Right renal cortex interstitium (tissue), 3 donors: ENCODE results near the gene MTHFD2L. TPM values are rescaled to one million over a fixed set of nuclear protein-coding genes. Genes with fewer than 3 reads are reported as not detected.
"Not testable (repeated sequence)": the region's sequence is repeated elsewhere in the genome, so short reads cannot be mapped to it uniquely, and the experiment has no call there.

Experiments used
- DNase-seq, 3 donors: peaks; one replicate each; pipeline ENCODE4 v3.0.0-alpha.2; 2013; ENCODE audit warnings: low read depth in 3 of 3, low spot score in 2 of 3
- polyA plus RNA-seq, 3 donors: library from polyadenylated mRNA; unstranded; fragments of 120-200 nt; gene quantifications; one replicate each; pipeline ENCODE4 v1.2.1, GENCODE V29; 2013; ENCODE audit not compliant: insufficient read length in 3 of 3

MTHFD2L gene
- polyA plus RNA-seq, 3 donors, result 20.9 to 25.7 (median 22.7) TPM

DNA sequence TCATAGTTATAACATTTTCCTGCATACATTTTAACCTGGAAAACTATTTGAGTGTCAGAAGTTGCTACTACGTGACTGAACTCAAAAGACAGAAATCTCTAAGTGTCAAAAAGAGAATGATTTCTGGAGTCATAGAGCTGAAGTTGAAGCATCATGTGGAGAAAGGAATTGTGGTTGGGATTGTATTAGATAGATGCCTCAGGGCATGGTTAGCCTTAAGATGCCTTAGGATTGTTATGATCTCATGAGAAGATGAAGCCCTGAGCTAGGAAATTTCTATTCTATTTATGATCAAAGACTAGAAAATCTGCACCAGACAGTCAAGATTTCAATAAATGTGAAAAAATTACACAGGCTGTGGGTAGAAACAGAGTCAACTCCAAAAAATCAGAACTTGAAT, 170.6 kb downstream of the MTHFD2L start:
- DNase-seq, result no peak

DNA sequence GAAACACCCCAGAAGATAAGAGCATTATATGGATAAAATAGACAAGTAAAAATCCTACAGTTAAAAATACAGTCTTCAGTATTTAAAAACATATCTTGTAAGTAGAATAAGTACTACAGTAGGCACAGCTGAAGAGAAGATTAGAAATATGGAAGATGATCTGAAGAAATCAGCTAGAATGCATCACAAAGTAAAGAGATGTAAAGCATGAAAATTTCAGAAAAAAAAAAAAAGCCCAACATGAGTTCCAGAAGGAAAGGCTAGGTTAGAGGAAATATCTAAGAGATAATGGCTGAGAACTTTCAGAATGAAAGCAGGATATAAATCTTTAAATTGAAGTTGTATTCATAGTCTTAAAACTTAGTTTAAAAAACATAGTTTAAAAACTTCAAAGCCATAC, 171.4 kb downstream of the MTHFD2L start:
- no peak for DNase-seq

DNA sequence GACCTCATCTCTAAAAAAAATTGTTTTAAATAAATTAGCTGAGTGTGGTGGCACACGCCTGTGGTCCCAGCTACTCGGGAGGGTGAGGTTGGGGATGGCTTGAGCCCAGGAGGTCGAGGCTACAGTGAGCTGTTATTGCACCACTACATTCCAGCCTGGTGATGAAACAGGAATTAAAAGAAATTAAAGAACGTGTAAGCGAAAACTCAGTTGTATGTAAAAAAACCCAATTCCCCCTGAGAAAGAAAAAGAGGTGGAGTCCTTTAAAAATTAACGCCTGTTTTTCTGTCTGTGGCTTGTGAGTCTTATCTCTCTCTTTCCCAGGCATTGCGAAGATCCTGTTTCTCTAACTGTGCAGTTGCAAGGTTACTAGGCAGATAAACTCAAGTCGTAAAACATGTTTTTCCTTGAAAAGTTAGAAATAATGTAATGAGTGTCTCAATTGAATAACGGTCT, 172.4 kb downstream of the MTHFD2L start:
- DNase-seq, result no peak

DNA sequence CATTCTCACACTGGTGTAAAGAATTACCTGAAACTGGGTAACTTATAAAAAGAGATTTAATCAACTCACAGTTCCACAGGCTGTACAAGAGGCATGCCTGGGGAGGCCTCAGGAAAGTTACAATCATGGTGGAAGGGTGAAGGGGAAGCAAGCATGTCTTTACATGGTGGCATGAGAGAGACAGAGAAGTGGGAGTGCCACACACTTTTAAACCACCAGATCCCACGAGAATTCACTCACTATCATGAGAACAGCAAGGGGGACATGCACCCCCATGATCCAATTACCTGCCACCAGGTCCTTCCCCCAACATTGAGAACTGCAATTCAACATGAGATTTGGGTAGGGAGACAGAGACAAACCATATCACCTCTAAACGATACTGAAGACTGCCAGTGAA, 173.3 kb downstream of the MTHFD2L start:
- no peak for DNase-seq

DNA sequence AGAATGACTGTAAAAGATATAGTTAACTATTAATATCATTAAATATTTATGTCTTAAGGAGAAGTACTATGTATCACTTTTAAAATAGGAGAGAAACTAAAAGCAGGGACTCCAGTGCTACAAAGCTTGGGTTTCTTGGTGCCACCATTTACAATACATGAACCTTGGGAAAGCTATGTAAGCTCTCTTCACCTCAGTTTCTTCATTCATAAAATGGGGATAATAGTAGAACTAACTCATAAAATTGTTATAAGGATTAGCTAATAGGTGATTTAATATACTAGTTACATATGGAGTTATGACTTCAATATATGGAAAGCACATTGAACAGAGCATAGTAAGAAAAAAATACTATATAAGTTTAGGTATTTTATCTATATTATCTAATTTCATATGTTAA, 174.0 kb downstream of the MTHFD2L start:
- DNase-seq, result no peak

DNA sequence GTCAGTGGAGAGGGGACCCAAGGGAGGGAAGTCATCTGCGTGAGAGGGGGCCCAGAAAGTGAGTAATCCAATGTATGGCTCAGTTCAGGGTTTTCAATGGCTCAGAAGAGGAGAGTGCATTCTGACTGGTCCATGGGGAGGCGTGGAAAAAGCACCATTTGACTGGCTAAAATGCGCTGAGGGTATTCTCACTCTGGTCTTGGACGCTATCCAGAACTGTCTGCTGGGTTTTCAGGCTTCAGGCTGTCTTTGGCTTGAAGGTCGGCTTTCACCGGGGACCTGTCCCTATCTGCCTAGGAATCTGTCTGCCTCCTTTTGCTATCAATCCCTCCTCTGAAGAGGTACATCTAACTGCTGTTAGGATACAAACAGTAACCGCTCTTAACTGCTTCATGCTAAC, 176.7 kb downstream of the MTHFD2L start:
- DNase-seq, result no peak

DNA sequence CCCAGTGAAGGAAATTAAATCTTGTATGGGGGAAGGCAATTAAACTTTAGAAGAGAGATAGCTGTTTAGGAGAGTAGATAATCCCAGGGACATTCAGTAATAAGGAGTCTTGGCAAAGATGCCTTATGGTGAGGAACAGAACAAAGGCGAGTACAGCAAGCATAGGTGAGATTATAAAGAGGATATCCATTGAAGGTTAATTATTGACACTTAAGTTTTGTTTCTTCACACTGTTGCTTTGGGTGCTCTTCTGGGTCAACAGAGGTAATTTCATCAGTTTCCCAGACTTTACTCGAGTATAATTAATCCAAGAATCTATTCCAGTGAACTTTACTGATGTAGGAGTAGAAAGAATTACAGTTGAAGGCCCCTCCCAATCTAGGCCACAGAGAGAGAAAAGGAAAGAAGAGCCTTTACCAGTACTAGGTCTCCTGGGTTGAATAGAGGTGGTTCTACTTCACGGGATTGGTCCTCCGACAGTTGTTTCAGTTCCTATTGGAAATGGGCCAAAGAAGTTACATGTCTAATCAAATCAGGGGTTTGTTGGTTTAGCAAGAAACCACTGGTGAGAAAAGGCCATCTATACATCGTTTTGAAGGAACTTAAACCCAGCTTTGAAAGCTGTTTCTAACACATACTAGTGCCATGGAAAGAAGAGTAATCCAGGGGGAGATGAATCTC, 177.6 kb downstream of the MTHFD2L start:
- no peak for DNase-seq

DNA sequence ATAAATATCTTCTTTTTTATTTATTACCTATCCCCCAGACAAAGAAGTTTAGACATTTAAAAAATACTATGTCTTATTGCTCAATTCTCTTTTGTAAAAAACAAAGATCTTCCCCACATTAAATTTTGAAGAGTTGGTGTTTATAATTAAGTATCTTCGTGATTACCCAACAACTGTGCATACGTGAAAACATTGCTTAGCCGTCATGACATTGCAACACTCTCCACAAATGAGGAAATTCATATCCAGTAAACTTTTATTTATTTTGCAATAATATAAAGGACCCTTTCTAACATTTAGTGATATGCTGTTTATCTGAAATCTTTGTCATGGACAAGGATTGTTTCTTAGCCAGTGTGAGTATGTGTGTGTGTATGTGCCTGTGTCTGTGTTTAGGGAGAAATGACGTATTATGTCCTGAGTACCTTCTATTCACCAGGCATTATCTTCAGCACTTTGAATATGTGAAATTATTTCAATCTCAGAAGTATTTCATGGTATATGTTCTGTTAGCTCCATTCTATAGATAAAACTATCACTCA, 180.9 kb downstream of the MTHFD2L start:
- DNase-seq, result no peak

DNA sequence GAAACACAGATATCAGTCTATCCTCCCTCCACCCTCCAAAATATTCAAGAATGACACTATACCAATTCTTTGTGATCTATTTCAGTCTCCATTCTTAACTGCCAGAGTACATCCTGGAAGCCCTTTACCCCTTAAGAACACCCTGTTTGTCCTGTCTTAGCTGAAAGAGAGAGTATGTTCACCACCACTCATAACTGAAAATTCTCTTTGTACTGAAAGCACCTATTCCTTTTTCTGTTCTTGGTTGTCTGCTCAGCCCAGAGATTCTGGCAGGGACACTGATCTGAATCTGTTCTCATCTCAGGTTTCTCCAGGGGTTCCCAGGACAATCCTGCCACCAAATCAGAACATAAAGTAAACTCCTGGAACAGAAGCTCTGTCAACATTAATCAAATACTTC, 181.6 kb downstream of the MTHFD2L start:
- no peak for DNase-seq

DNA sequence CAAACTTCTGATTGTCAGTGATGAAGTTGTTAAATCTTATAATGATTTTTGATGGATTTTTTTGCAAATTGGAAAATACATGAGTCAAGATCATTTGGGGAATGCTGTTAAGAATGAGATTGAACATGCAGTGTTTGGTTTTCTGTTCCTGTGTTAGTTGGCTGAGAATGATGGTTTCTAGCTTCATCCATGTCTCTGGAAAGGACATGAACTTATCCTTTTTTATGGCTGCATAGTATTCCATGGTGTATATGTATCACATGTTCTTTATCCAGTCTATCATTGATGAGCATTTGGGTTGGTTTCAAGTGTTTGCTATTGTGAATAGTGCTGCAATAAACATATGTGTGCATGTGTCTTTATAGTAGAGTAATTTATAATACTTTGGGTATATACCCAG, 182.5 kb downstream of the MTHFD2L start:
- DNase-seq, result not testable (repeated sequence)

DNA sequence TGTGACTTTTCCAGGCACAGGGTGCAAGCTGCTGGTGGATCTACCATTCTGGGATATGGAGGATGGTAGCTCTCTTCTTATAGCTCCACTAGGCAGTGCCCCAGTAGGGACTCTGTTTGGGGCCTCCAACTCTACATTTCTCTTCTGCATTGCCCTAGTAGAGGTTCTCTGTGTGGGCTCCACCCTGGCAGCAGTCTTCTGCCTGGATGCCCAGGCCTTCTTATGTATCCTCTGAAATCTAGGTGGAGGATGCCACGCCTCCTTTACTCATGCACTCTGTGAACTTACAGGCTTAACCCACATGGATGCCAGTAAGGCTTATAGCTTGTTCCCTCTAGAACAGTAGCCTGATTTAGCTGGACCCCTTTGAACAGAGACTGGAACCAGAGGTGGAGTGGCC, 186.1 kb downstream of the MTHFD2L start:
- no peak for DNase-seq

Other genes starting within 250 kb of the MTHFD2L start
- 10 to 100 TPM in 1 of 3 donors, 1 to 10 TPM in 2; 6.3 to 15.1 (median 6.8) TPM for gene PF4, start 176.1 kb upstream of the MTHFD2L start, polyA plus RNA-seq
- gene PPBP, start 169.9 kb upstream of the MTHFD2L start, polyA plus RNA-seq, result 10 to 100 TPM; 27.0 to 63.5 (median 28.3) TPM
- gene CXCL5, start 159.4 kb upstream of the MTHFD2L start, polyA plus RNA-seq, result under 1 TPM in 2 of 3 donors, not detected in 1; 0.11 to 0.17 TPM
- gene CXCL3, start 119.4 kb upstream of the MTHFD2L start, polyA plus RNA-seq, result under 1 TPM; 0.18 to 0.39 (median 0.33) TPM
- under 1 TPM; 0.17 to 0.36 (median 0.31) TPM for gene CXCL2, start 58.9 kb upstream of the MTHFD2L start, polyA plus RNA-seq
- gene EPGN, start 150.4 kb downstream of the MTHFD2L start, polyA plus RNA-seq, result 1 to 10 TPM in 1 of 3 donors, under 1 TPM in 2; 0.75 to 1.1 (median 0.86) TPM
- under 1 TPM in 2 of 3 donors, not detected in 1; 0.06 to 0.08 TPM for gene EREG, start 207.0 kb downstream of the MTHFD2L start, polyA plus RNA-seq